ENCODE measurements around the gene GRAMD4.

The GRAMD4 gene

DNA sequence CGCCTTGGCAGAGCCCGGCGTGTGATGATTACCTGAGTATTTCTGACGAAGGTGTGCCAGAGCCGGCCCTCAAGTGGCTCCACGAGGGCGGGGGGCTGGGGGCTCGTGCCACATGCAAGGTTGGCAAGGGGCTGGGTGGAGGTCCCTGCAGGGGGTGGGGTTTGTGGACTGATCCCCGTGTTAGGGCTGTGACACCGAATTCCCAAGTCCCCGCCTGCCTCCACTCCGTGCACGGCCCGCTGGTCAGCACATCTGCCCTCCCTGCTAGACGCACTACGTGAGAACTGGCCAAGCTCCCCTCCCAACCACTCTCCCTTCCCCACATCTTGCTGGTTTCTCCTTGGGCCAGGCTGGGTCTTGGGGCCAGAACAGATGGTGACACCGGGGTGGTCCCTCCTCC is 34.2 kb downstream of the GRAMD4 start:
- TF ChIP-seq, protein P1, sequence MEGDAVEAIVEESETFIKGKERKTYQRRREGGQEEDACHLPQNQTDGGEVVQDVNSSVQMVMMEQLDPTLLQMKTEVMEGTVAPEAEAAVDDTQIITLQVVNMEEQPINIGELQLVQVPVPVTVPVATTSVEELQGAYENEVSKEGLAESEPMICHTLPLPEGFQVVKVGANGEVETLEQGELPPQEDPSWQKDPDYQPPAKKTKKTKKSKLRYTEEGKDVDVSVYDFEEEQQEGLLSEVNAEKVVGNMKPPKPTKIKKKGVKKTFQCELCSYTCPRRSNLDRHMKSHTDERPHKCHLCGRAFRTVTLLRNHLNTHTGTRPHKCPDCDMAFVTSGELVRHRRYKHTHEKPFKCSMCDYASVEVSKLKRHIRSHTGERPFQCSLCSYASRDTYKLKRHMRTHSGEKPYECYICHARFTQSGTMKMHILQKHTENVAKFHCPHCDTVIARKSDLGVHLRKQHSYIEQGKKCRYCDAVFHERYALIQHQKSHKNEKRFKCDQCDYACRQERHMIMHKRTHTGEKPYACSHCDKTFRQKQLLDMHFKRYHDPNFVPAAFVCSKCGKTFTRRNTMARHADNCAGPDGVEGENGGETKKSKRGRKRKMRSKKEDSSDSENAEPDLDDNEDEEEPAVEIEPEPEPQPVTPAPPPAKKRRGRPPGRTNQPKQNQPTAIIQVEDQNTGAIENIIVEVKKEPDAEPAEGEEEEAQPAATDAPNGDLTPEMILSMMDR (conservative IDR thresholded peaks at IDR 0.05) = no peak
- no peak overlapping the region for H3K27ac ChIP-seq

DNA sequence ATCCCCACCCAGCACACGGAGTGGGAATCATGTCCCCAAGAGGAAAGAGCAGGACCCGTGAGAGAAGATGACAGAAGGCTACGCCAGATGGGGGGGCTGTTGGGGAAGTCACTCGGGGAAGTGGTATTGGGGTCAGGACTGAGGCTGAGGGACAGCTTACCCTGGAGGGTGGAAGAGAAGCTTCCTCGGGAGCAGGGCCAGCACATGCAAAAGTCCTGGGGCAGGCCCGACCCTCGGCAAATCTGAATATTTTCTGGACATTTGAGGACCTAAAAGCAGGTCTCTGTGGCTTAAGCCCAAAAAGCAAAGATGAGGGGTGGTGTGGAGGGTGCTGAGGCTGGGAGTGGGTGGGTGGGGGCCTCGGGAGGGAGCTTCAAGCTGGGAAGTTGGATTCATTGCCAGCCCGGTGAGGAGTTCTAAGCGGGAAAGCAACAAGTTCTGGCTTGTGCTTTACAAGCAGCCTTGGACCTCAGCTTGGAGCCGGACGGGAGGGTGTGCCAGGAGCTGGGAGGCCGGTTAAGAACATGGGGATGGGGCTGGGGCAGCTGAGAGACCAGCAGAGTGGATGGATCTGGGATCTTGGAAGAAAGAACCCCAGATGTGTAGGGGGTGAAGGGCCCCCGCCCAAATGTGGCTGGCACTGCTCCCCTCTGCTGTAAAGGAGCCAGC is 34.9 kb downstream of the GRAMD4 start:
- TF ChIP-seq, protein P1 (conservative IDR thresholded peaks at IDR 0.05) = no peak
- no peak overlapping the region for H3K27ac ChIP-seq

DNA sequence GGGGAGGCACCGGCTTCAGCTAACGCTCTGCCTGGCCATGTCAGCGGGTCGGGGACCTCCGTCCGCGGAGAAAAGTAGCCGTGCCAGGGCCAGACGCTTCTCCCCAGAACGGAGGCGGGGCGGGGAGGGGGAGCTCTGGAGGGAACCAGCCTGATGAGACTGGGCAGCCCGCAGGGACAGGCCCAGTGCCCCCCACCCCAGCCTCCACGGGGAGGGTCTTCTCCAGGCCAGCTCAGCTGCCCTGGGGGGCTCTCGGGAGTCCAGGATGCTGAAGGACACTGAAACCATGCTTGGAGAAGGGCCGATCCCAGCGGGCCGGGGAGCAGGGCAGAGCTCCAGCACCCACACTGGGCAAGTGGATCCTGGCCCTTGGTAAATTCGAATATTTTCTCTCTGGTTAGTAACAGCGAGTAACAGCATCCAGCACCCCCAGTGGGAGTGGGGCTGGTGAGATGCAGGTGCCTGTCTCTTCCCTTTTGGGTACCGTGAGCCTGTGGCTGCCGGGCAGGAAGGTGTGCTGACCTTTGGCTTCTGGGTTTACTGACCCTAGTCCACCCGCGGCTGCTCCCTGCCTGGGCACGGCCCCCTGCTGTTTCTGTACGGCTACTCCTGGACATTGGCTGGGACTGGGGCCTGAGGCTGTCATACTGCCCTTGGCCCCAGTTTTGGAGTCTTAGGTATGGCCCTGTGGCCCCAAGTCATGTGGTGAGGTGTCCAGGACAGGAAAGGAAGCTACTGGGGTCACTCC is 35.8 kb downstream of the GRAMD4 start:
- H3K27ac ChIP-seq = no peak overlapping the region
- TF ChIP-seq, protein P1 (conservative IDR thresholded peaks at IDR 0.05) = no peak

DNA sequence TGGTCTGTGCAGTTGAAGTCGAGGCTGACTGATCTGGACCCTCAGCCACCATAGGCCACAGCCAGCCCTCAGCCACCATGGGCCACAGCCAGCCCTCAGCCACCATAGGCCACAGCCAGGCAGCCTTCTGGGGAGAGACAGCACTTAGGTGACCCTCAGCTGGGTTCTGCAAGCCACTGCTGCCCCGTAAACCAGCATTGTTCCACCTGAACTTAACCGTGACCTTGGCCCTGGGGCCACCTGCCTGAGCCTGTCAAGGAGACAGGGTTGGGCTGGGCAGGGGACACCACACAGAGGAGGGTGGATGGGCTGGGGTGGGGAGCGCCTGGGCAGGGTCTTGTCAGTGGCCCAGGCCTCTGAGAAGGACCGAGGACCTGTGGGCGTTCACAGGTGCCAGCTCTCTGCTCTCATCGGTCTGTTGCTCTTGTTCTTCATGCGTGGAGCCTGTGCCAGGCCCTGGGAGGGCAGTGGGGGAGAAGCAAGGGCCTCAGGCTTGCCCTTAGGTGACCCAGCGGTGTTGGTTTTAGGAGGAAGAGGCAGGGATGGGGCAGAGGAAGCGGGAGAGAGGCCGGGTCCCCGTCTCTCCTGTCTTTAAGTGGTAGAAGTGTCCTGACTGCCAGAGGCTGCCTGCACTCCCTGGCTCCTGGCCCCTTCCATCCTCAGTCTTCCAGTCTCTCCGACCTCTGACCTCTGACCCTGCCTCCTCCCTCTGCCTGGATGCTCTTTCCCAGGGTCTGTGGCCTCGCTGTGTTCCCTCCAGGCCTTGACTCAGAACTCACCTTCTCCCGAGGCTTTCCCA is 36.9 kb downstream of the GRAMD4 start:
- TF ChIP-seq, protein P1 (conservative IDR thresholded peaks at IDR 0.05) = no peak
- no peak overlapping the region for H3K27ac ChIP-seq

DNA sequence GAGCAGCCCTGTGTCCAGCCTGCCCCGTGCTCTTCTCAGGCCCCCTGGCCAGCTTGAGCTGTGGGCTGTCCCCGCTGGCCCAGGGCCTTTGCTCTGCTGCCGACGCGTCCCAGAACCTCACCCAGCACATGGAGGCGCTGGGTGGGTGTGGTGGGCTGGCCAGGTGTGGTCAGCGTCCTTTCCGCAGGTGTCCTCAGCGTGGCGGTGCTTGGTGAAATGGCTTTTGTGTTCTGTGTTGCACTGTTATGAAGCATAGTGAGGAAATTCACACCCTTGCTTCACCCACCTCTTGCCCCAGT is 37.4 kb downstream of the GRAMD4 start:
- TF ChIP-seq, protein P1 (conservative IDR thresholded peaks at IDR 0.05) = no peak
- H3K27ac ChIP-seq = no peak overlapping the region

DNA sequence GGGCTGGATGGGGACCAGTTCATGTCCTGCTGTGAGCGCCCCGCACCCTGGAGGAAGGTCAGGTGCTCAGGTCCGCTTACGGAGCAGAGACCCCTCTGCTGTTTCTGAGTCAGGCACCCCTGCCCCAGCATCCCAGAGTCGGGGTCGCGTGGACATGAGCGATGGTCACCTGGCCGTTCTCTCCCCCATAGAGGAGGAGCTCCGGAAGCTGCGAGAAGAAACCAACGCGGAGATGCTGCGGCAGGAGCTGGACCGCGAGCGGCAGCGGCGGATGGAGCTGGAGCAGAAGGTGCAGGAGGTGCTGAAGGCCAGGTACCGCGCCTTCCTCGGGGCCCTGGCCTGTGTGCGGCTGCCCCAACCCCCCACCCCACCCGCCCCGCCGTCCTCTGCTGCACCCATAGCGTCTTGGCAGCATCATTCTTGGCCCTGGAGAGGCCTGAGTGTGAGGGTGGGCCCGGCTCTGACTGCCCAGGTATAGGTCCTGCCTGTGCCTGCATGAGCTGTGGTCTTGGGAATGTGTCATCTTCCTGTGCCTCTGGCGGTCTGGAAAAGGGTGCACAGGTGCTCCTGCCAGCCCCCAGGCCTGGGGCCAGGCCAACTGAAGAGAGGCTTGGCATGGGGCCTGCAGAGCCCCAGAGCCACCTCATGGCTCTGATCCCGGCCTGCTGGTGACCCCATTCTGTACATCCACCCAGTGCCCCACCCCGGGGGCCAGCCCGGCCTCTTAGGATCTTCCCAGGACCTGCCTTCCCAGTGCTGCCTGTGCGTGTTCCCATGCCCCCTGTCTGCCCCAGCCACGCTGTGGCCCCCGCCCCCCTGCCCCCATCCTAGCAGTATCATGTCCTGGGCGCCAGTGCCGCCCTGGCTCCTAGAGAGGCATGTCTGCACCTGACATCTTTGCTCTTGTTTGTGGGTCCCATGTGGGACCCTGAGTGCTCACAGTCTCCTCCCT is 38.1 kb downstream of the GRAMD4 start:
- TF ChIP-seq, protein P1 (conservative IDR thresholded peaks at IDR 0.05) = no peak

More for the DNA sequence above, 38.1 kb downstream of the GRAMD4 start:
- no peak overlapping the region for H3K27ac ChIP-seq

Measured in VCaP (cell line).